Endothelial cell of umbilical vein (primary cell): ENCODE data around the gene DHCR7. TPM values are rescaled to one million over a fixed set of nuclear protein-coding genes. Genes with fewer than 3 reads are reported as not detected.
A peak's percentile ranks its signal among the peaks of the same experiment; 100 is the strongest.

ENCODE experiments used
- BruUV-seq: library from RNA; stranded (reverse); fragments of 400-500 nt; replicated peaks from 2 replicates; lab custom pipeline; 2021; lab: Mats Ljungman, UMichigan
- CTCF ChIA-PET: fragments of 300-600, 350-600 bp; sonication (Branson Sonifier 250); formaldehyde crosslinking; loops from one replicate; lab custom pipeline; 2021; ENCODE audit warnings: antibody characterized with exemption, inconsistent platforms; lab: Charles Lee
- POLR2A ChIA-PET: fragments of 300-600, 350-600 bp; sonication (Branson Sonifier 250); formaldehyde crosslinking; loops from one replicate; lab custom pipeline; 2021; ENCODE audit warnings: antibody characterized with exemption, inconsistent platforms; lab: Charles Lee
- DNase-seq: peaks from one replicate; pipeline ENCODE4 v3.0.0-alpha.2; 2011; ENCODE audit warnings: low read depth, low spot score
- FAIRE-seq: peaks from 2 replicates; lab custom pipeline; 2011; peaks lifted over from hg19 to GRCh38; lab: Jason Lieb, UNC
- H2AFZ ChIP-seq: 2 replicates; pipeline ENCODE4 v1.6.0; 2012; ENCODE audit warnings: low read depth, low read length, control low read depth, inconsistent platforms
- H3K27ac ChIP-seq: 2 replicates; pipeline ENCODE4 v1.5.1; 2011; ENCODE audit warnings: low read depth, mild to moderate bottlenecking, control low read depth, low read length, moderate library complexity; ENCODE audit not compliant: insufficient read depth
- H3K27me3 ChIP-seq, 2 experiments: 2 replicates each; pipeline versions ENCODE4 v1.6.0 to v1.6.1; 2011; ENCODE audit warnings: low read length in 2 of 2, mixed read lengths in 1 of 2; ENCODE audit not compliant: control insufficient read depth in 2 of 2, insufficient read depth in 2 of 2
- H3K36me3 ChIP-seq, 2 experiments: 2 replicates in 1 of 2; 3 replicates in 1 of 2; pipeline ENCODE4 v1.5.1; 2011; ENCODE audit warnings: low read length in 2 of 2, mild to moderate bottlenecking in 1 of 2, moderate library complexity in 1 of 2; ENCODE audit not compliant: control insufficient read depth in 2 of 2, insufficient read depth in 2 of 2; ENCODE audit errors: extremely low read depth in 1 of 2
- H3K4me1 ChIP-seq: 3 replicates; pipeline ENCODE4 v1.5.1; 2011; ENCODE audit warnings: mild to moderate bottlenecking, low read length; ENCODE audit not compliant: control insufficient read depth, insufficient read depth; ENCODE audit errors: extremely low read depth
- H3K4me2 ChIP-seq: 2 replicates; pipeline ENCODE4 v1.6.1; 2011; ENCODE audit warnings: low read length, control low read depth, mixed read lengths; ENCODE audit not compliant: insufficient read depth
- H3K4me3 ChIP-seq, 3 experiments: fragments of 200-600 bp in 1 of 3; sonication (generic), shearing (Covaris generic) in 1 of 3; replicated peaks in 1 of 3; 2 replicates each; pipeline ENCODE4 v1.5.1; 2011 to 2016; ENCODE audit warnings: control low read depth in 3 of 3, low read length in 3 of 3, mild to moderate bottlenecking in 2 of 3, inconsistent platforms in 1 of 3, low read depth in 1 of 3, moderate library complexity in 1 of 3; ENCODE audit not compliant: insufficient read depth in 1 of 3
- H3K79me2 ChIP-seq: 2 replicates; pipeline ENCODE4 v1.6.0; 2012; ENCODE audit warnings: low read length, inconsistent platforms; ENCODE audit not compliant: control insufficient read depth, insufficient read depth
- H3K9ac ChIP-seq: replicated peaks from 2 replicates; pipeline ENCODE3; 2011; ENCODE audit warnings: low read length, control low read depth; ENCODE audit not compliant: insufficient read depth; ENCODE audit errors: extremely low read depth
- H3K9me1 ChIP-seq: replicated peaks from 3 replicates; pipeline ENCODE4 v1.6.0; 2011; ENCODE audit warnings: mild to moderate bottlenecking, low read length; ENCODE audit not compliant: control insufficient read depth, insufficient read depth; ENCODE audit errors: extremely low read depth
- H3K9me3 ChIP-seq: replicated peaks from 2 replicates; pipeline ENCODE4 v1.5.1; 2012; ENCODE audit warnings: low read length, inconsistent platforms; ENCODE audit not compliant: control insufficient read depth, insufficient read depth
- H4K20me1 ChIP-seq: replicated peaks from 2 replicates; pipeline ENCODE3; 2011; ENCODE audit warnings: mild to moderate bottlenecking, low read length; ENCODE audit not compliant: control insufficient read depth, insufficient read depth; ENCODE audit errors: extremely low read depth
- CTCF ChIP-seq, 2 donors: IDR thresholded peaks; 1 replicate in 1 of 2; 2 replicates in 1 of 2; pipeline ENCODE4 v1.5.1; 2011; ENCODE audit warnings: low read length in 2 of 2, mild to moderate bottlenecking in 2 of 2, moderate library complexity in 2 of 2, control low read depth in 1 of 2, inconsistent platforms in 1 of 2, low read depth in 1 of 2; ENCODE audit not compliant: insufficient read depth in 1 of 2; ENCODE audit errors: extremely low read depth in 1 of 2
- EZH2 ChIP-seq: IDR thresholded peaks from 2 replicates; pipeline ENCODE4 v1.6.1; 2012; ENCODE audit warnings: borderline replicate concordance, low read depth, mild to moderate bottlenecking, moderate library complexity, low read length, inconsistent platforms; ENCODE audit not compliant: severe bottlenecking
- JUN ChIP-seq: IDR thresholded peaks from 2 replicates; pipeline ENCODE4 v1.6.1; 2011; ENCODE audit warnings: borderline replicate concordance, low read depth; ENCODE audit not compliant: insufficient read length, insufficient read depth
- MAX ChIP-seq: IDR thresholded peaks from 2 replicates; pipeline ENCODE4 v1.6.1; 2011; ENCODE audit not compliant: insufficient read depth, insufficient read length
- MYC ChIP-seq: IDR thresholded peaks from one replicate; pipeline ENCODE4 v1.6.1; 2011; ENCODE audit warnings: mild to moderate bottlenecking, low read depth, low read length
- POLR2A ChIP-seq: IDR thresholded peaks from 2 replicates; pipeline ENCODE4 v1.6.1; 2012; ENCODE audit warnings: low read depth, mild to moderate bottlenecking, control low read depth, low read length
- POLR2AphosphoS5 ChIP-seq: IDR thresholded peaks from 2 replicates; pipeline ENCODE4 v1.6.1; 2012; ENCODE audit warnings: low read depth, mild to moderate bottlenecking, control low read depth, low read length, moderate library complexity; ENCODE audit not compliant: insufficient read depth
- dilution Hi-C: fragments of 300-500 bp; cut with MboI; formaldehyde crosslinking; loops from one replicate; pipeline ENCODE4 v1.15.0; 2019; ENCODE audit warnings: low sequenced_read_pairs; ENCODE audit not compliant: extremely low pct_ligation_motif_present
- intact Hi-C: fragments of 100-400 bp; cut with micrococcal nuclease; formaldehyde crosslinking; loops from one replicate; pipeline ENCODE4 v1.10.0; 2022
- polyA plus RNA-seq, 4 experiments: library from polyadenylated mRNA; depleted of rRNA in 3 of 4; stranded (reverse) in 3 of 4; unstranded in 1 of 4; fragments of >200 nt; gene quantifications; 2 replicates each; pipeline versions ENCODE4 v1.2.1 to v1.2.3, GENCODE V29; 2011 to 2012; ENCODE audit warnings: missing spikeins in 1 of 4
- total RNA-seq: library from RNA; stranded (reverse); gene quantifications from 2 replicates; pipeline ENCODE4 v1.2.3, GENCODE V29; 2021

The DHCR7 gene
- total and polyA plus RNA-seq, 2 donors (not counting 3 experiments of a cell fraction or from before 2014, with no cell fraction given), result 171 to 175 TPM

GRCh38 chr11:71410363-71410966 lies 37.7 kb downstream of the DHCR7 start:
- peak; percentile 12 for TF ChIP-seq JUN
- TF ChIP-seq POLR2AphosphoS5, result no peak
- no peak for TF ChIP-seq CTCF (IDR thresholded peaks at IDR 0.05; ENCODE audit: extremely low read depth in 1 of 2, insufficient read depth in 1 of 2, low read depth in 1 of 2, low read length in 2 of 2)
- no peak for TF ChIP-seq EZH2
- no peak for TF ChIP-seq MYC
- no peak for TF ChIP-seq MAX
- no peak for TF ChIP-seq POLR2A
- intact Hi-C loops, result no loop called here
- no TSS peak for BruUV-seq
- H3K9me3 ChIP-seq, result no peaks in the 10 kb centered on the region
- FAIRE-seq, result no peak
- no peak overlapping the region for H2AFZ ChIP-seq
- H3K27me3 ChIP-seq, result no peaks in the 10 kb centered on the region
- no peak for DNase-seq
- H3K4me3 ChIP-seq, result no peak overlapping the region
- no peak overlapping the region for H3K9ac ChIP-seq
- no peaks in the 10 kb centered on the region for H4K20me1 ChIP-seq
- POLR2A ChIA-PET, result no interaction called here
- H3K36me3 ChIP-seq, result no peaks in the 10 kb centered on the region
- H3K9me1 ChIP-seq, result no peaks in the 10 kb centered on the region
- no peaks in the 10 kb centered on the region for H3K79me2 ChIP-seq
- no peak overlapping the region for H3K27ac ChIP-seq
- no peak overlapping the region for H3K4me2 ChIP-seq
- CTCF ChIA-PET, result no interaction called here
- dilution Hi-C loops, result no loop called here
- H3K4me1 ChIP-seq, result no peaks in the 10 kb centered on the region
